H1 (cell line): ENCODE results near the gene WDR48. TPM values are rescaled to one million over a fixed set of nuclear protein-coding genes. Genes with fewer than 3 reads are reported as not detected.

Source experiments
- CTCF ChIA-PET: fragments of 300-600 bp; sonication (Branson Sonifier 250); formaldehyde crosslinking; loops from one replicate; lab custom pipeline; 2021; ENCODE audit not compliant: partially characterized antibody; lab: Charles Lee
- POLR2A ChIA-PET: fragments of 300-600 bp; sonication (Branson Sonifier 250); formaldehyde crosslinking; loops from one replicate; lab custom pipeline; 2021; ENCODE audit warnings: inconsistent platforms; ENCODE audit not compliant: partially characterized antibody; lab: Charles Lee
- DNase-seq, 2 experiments: peaks; one replicate each; pipeline versions ENCODE4 v3.0.0 to v3.0.0-alpha.2; 2010 to 2022; ENCODE audit warnings: low spot score in 2 of 2, low read depth in 1 of 2, mixed read lengths in 1 of 2
- FAIRE-seq: peaks from 2 replicates; lab custom pipeline; 2011; peaks lifted over from hg19 to GRCh38; lab: Jason Lieb, UNC
- H2AFZ ChIP-seq: 2 replicates; pipeline ENCODE4 v1.8.1; 2012; ENCODE audit warnings: low read length, inconsistent platforms
- H2AK5ac ChIP-seq: 2 replicates; pipeline ENCODE4 v1.6.1; 2013; ENCODE audit warnings: low read depth, low read length
- H2BK120ac ChIP-seq: replicated peaks from 2 replicates; pipeline ENCODE3; 2013; ENCODE audit warnings: low read depth, low read length, inconsistent platforms
- H2BK12ac ChIP-seq: 2 replicates; pipeline ENCODE4 v1.6.1; 2013; ENCODE audit warnings: low read depth, low read length
- H2BK15ac ChIP-seq: 2 replicates; pipeline ENCODE4 v1.6.1; 2013; ENCODE audit warnings: low read length
- H2BK20ac ChIP-seq: 2 replicates; pipeline ENCODE4 v1.6.1; 2013; ENCODE audit warnings: low read length
- H2BK5ac ChIP-seq: 2 replicates; pipeline ENCODE4 v1.6.1; 2013; ENCODE audit warnings: low read depth, low read length
- H3K14ac ChIP-seq: 2 replicates; pipeline ENCODE4 v1.6.1; 2013; ENCODE audit warnings: inconsistent platforms; ENCODE audit not compliant: insufficient read length
- H3K18ac ChIP-seq: 2 replicates; pipeline ENCODE4 v1.6.1; 2013; ENCODE audit warnings: low read length; ENCODE audit errors: extremely low read depth
- H3K23ac ChIP-seq: 2 replicates; pipeline ENCODE4 v1.6.1; 2013; ENCODE audit warnings: inconsistent platforms; ENCODE audit not compliant: insufficient read length
- H3K23me2 ChIP-seq: 2 replicates; pipeline ENCODE4 v1.6.1; 2013; ENCODE audit warnings: low read depth, low read length
- H3K27ac ChIP-seq: 2 replicates; pipeline ENCODE4 v1.6.1; 2011; ENCODE audit warnings: low read depth, low read length, inconsistent platforms
- H3K27me3 ChIP-seq, 4 experiments: replicated peaks in 1 of 4; 1 replicate in 1 of 4; 2 replicates in 3 of 4; pipeline versions ENCODE4 v1.6.1 to v1.8.1; 2011 to 2013; ENCODE audit warnings: low read length in 3 of 4, mild to moderate bottlenecking in 3 of 4, inconsistent platforms in 2 of 4, mixed read lengths in 2 of 4, moderate library complexity in 1 of 4; ENCODE audit not compliant: control insufficient read depth in 3 of 4, insufficient read depth in 3 of 4; ENCODE audit errors: extremely low read depth in 1 of 4
- H3K36me3 ChIP-seq, 4 experiments: 2 replicates each; pipeline versions ENCODE4 v1.6.1 to v1.8.1; 2011 to 2013; ENCODE audit warnings: mild to moderate bottlenecking in 4 of 4, low read length in 3 of 4, moderate library complexity in 2 of 4, control low read depth in 1 of 4, inconsistent platforms in 1 of 4; ENCODE audit not compliant: insufficient read depth in 4 of 4, control insufficient read depth in 2 of 4
- H3K4ac ChIP-seq: replicated peaks from 2 replicates; pipeline ENCODE3; 2013; ENCODE audit warnings: low read length, low read depth, mixed read lengths, inconsistent platforms; ENCODE audit not compliant: insufficient read length
- H3K4me1 ChIP-seq, 4 experiments: replicated peaks in 1 of 4; 1 replicate in 1 of 4; 2 replicates in 3 of 4; pipeline versions ENCODE4 v1.6.1 to v1.8.1; 2011 to 2013; ENCODE audit warnings: low read length in 3 of 4, inconsistent platforms in 2 of 4, mixed read lengths in 1 of 4; ENCODE audit not compliant: insufficient read depth in 4 of 4, control insufficient read depth in 3 of 4
- H3K4me2 ChIP-seq, 2 experiments: 2 replicates each; pipeline versions ENCODE4 v1.6.1 to v1.8.1; 2011 to 2013; ENCODE audit warnings: low read depth in 2 of 2, low read length in 2 of 2, control low read depth in 1 of 2, inconsistent platforms in 1 of 2, mild to moderate bottlenecking in 1 of 2; ENCODE audit not compliant: insufficient read depth in 1 of 2
- H3K4me3 ChIP-seq, 4 experiments: fragments of 200-600, 300-600 bp in 1 of 4; sonication (generic), shearing (Covaris generic), sonication (Bioruptor Twin) in 1 of 4; 2 replicates each; pipeline versions ENCODE4 v1.5.1 to v1.8.1; 2011 to 2016; ENCODE audit warnings: low read length in 4 of 4, low read depth in 3 of 4, control low read depth in 2 of 4, inconsistent platforms in 2 of 4, mild to moderate bottlenecking in 2 of 4, mixed read lengths in 1 of 4, moderate library complexity in 1 of 4; ENCODE audit not compliant: insufficient read depth in 2 of 4; ENCODE audit errors: extremely low read depth in 1 of 4
- H3K56ac ChIP-seq: replicated peaks from 2 replicates; pipeline ENCODE3; 2013; ENCODE audit warnings: low read depth, mild to moderate bottlenecking, mixed read lengths, low read length, inconsistent platforms; ENCODE audit not compliant: insufficient read length
- H3K79me1 ChIP-seq: 2 replicates; pipeline ENCODE4 v1.6.1; 2013; ENCODE audit warnings: low read depth, low read length, control low read depth
- H3K79me2 ChIP-seq, 2 experiments: 2 replicates each; pipeline versions ENCODE4 v1.6.1 to v1.8.1; 2012 to 2013; ENCODE audit warnings: low read length in 2 of 2, mild to moderate bottlenecking in 2 of 2, inconsistent platforms in 1 of 2; ENCODE audit not compliant: insufficient read depth in 2 of 2, control insufficient read depth in 1 of 2
- H3K9ac ChIP-seq, 4 experiments: replicated peaks in 1 of 4; 1 replicate in 1 of 4; 2 replicates in 3 of 4; pipeline versions ENCODE4 v1.6.1 to v1.8.1; 2011 to 2013; ENCODE audit warnings: low read depth in 3 of 4, low read length in 3 of 4, control low read depth in 2 of 4, mild to moderate bottlenecking in 2 of 4, moderate library complexity in 2 of 4, inconsistent platforms in 1 of 4; ENCODE audit errors: extremely low read depth in 1 of 4
- H3K9me3 ChIP-seq, 2 experiments: 2 replicates each; pipeline versions ENCODE4 v1.6.1 to v1.8.1; 2012 to 2013; ENCODE audit warnings: mild to moderate bottlenecking in 2 of 2, moderate library complexity in 2 of 2, control low read depth in 1 of 2, inconsistent platforms in 1 of 2, low read depth in 1 of 2, low read length in 1 of 2, mixed read lengths in 1 of 2; ENCODE audit not compliant: insufficient read depth in 2 of 2
- H4K20me1 ChIP-seq, 2 experiments: replicated peaks in 1 of 2; 2 replicates each; pipeline versions ENCODE3 to v1.8.1; 2011 to 2013; ENCODE audit warnings: inconsistent platforms in 2 of 2, low read length in 2 of 2, mild to moderate bottlenecking in 1 of 2; ENCODE audit not compliant: insufficient read depth in 2 of 2, control insufficient read depth in 1 of 2
- H4K5ac ChIP-seq: 2 replicates; pipeline ENCODE4 v1.6.1; 2013; ENCODE audit warnings: low read length, low read depth, mixed read lengths, inconsistent platforms; ENCODE audit not compliant: insufficient read length
- H4K8ac ChIP-seq: 2 replicates; pipeline ENCODE4 v1.8.0; 2013; ENCODE audit warnings: mild to moderate bottlenecking, moderate library complexity, low read length, inconsistent platforms; ENCODE audit not compliant: insufficient read depth; ENCODE audit errors: extremely low read depth
- H4K91ac ChIP-seq: replicated peaks from 2 replicates; pipeline ENCODE3; 2013; ENCODE audit warnings: low read length, mixed read lengths, inconsistent platforms; ENCODE audit not compliant: insufficient read length
- CTBP2 ChIP-seq: IDR thresholded peaks from 2 replicates; pipeline ENCODE4 v1.7.0; 2011; ENCODE audit warnings: borderline replicate concordance, mild to moderate bottlenecking, moderate library complexity, mixed read lengths, low read length; ENCODE audit not compliant: insufficient read depth, insufficient read length
- RAD21 ChIP-seq, 2 experiments: IDR thresholded peaks in 1 of 2; conservative IDR thresholded peaks in 1 of 2; 2 replicates each; pipeline ENCODE4 v1.6.1; 2011; ENCODE audit warnings: low read depth in 2 of 2, low read length in 2 of 2, improper control_type of control experiment in 1 of 2, inconsistent platforms in 1 of 2, mild to moderate bottlenecking in 1 of 2, moderate library complexity in 1 of 2
- WGBS, 2 experiments: shearing (Covaris generic) in 1 of 2; methylation state at CpG; one replicate each; pipeline versions ENCODE4 v1.1.6 to v1.1.7; 2013 to 2015; ENCODE audit warnings: low lambda C conversion rate in 2 of 2, mixed read lengths in 2 of 2, inconsistent platforms in 1 of 2, low coverage in 1 of 2, missing lambda C conversion rate in 1 of 2; ENCODE audit not compliant: insufficient replicate concordance in 2 of 2, insufficient coverage in 1 of 2, insufficient read length in 1 of 2; ENCODE audit errors: extremely low coverage in 1 of 2, missing lambda C conversion rate in 1 of 2; 5-methylcytosine and 5-hydroxymethylcytosine counted together
- polyA plus RNA-seq, 7 experiments: library from polyadenylated mRNA; depleted of rRNA in 3 of 7; stranded (reverse) in 5 of 7; unstranded in 2 of 7; fragments of >200 nt in 5 of 7; fragments of 200-250 nt in 2 of 7; gene quantifications; 1 replicate in 5 of 7; 2 replicates in 1 of 7; 4 replicates in 1 of 7; pipeline versions ENCODE4 v1.2.1 to v1.2.3, GENCODE V29; 2011 to 2013; ENCODE audit warnings: missing spikeins in 2 of 7, mixed read lengths in 2 of 7
- total RNA-seq: library from RNA; stranded (reverse); fragmentation: NEBNext Ultra II Directional; extraction: Animal tissue kit (Norgen Biotek cat#: 25700); gene quantifications from 2 replicates; pipeline ENCODE4 v1.2.1, GENCODE V29; 2021

Gene WDR48
- total and polyA plus RNA-seq, 2 of the 8 experiments (the other 6 are each of a cell fraction or from before 2014, with no cell fraction given): 21.2 to 54.1 TPM

- H3K9ac ChIP-seq: no peak overlapping the region
- no peak overlapping the region for H3K27ac ChIP-seq
- no peak for FAIRE-seq
- no peaks in the 10 kb centered on the region for H3K4me1 ChIP-seq
- H3K23ac ChIP-seq: no peak overlapping the region
- no peak overlapping the region for H2BK5ac ChIP-seq
- no peak overlapping the region for H4K91ac ChIP-seq
- no peak for TF ChIP-seq RAD21 (IDR thresholded peaks at IDR 0.05 in 1 of 2, conservative IDR thresholded peaks at IDR 0.05 in 1 of 2; ENCODE audit: low read depth in 2 of 2, low read length in 2 of 2)
- no peak for TF ChIP-seq CTBP2
- H3K27me3 ChIP-seq: no peaks in the 10 kb centered on the region
- no peak overlapping the region for H4K8ac ChIP-seq
- H3K79me2 ChIP-seq: no peaks in the 10 kb centered on the region
- H3K14ac ChIP-seq: no peak overlapping the region
- no peak overlapping the region for H4K5ac ChIP-seq
- H3K9me3 ChIP-seq: no peaks in the 10 kb centered on the region
- H3K36me3 ChIP-seq: no peaks in the 10 kb centered on the region
- no peak overlapping the region for H3K4ac ChIP-seq
- no peak overlapping the region for H2BK15ac ChIP-seq
- no peaks in the 10 kb centered on the region for H4K20me1 ChIP-seq
- no peaks in the 10 kb centered on the region for H3K79me1 ChIP-seq
- no peak overlapping the region for H2AK5ac ChIP-seq
- POLR2A ChIA-PET: no interaction called here
- H3K23me2 ChIP-seq: no peaks in the 10 kb centered on the region
- no peak overlapping the region for H3K4me3 ChIP-seq
- H3K18ac ChIP-seq: no peak overlapping the region
- H3K4me2 ChIP-seq: no peak overlapping the region
- H3K56ac ChIP-seq: no peak overlapping the region
- 85% methylated on average over 6 of the region's 6 CpGs; no CpG with 5 or more reads in 1 of the 2 experiments for WGBS, 2 experiments
- no peak overlapping the region for H2BK20ac ChIP-seq
- no peak overlapping the region for H2BK120ac ChIP-seq
- no peak overlapping the region for H2BK12ac ChIP-seq
- CTCF ChIA-PET: interaction anchor here (1.0 to 7.4 kb wide), 2 partner anchors 25 to 64 kb away, joined by 4 to 60 read pairs; no protein-coding TSS in a partner anchor
- DNase-seq: no peak
- no peak overlapping the region for H2AFZ ChIP-seq
Observed at GRCh38 chr3:39025222-39025970, 26.4 kb upstream of the WDR48 start.
